SH-SY5Y (cell line): ENCODE measurements around the gene KRTAP5-3.

Experiments used
- GATA2 ChIP-seq: IDR thresholded peaks from 2 replicates; pipeline ENCODE4 v1.6.1; 2011; ENCODE audit warnings: mild to moderate bottlenecking, low read depth, low read length
- GATA3 ChIP-seq: IDR thresholded peaks from 2 replicates; pipeline ENCODE4 v1.6.1; 2011; ENCODE audit warnings: low read depth, mild to moderate bottlenecking, low read length, moderate library complexity

DNA sequence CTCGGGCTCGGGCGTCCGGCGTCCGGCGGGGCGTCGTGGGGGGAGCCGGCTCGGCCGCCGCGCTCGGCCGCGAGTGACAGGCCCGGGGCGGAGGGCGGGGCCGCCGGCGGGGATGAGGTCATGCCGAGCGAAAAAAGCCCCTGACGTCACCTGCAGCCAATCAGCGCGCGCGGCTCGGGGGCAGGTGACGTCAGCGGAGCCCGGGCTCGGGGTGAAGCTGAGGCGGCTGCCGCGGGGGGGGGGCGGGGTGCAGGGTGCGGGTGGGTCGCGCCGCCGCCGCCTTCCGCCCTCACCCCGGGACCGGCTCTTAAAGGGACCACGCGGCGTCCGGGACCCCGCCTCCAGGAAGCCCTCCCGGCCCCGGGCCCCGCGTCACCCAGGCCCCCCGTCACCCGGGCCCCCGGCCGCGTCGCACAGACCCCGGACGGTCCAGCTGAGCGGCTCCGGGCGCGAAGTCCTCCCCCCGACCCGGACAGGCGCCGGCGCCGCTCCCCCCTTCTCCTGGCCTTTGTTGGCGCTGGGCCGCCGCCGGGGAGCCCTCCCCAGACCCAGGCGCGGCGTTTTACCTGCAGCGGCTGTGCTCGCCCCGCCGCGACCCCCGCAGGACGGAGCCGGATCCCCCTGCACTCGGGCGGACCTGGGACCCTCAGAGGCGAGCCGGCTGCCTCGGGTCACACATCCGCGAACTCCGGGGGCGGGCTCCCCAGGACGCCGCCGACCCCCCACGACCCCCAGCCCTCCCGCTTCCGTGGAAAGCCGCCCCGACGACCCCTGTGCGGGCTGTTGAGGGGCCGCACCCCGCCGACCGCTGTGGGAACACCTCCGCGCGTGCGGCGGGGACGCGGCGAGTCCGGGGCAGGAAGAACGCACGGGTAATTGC lies 35.8 kb downstream of the KRTAP5-3 start, which contains the start of gene DUSP8:
- TF ChIP-seq GATA3, result no peak
- TF ChIP-seq GATA2, result no peak
